Left kidney (tissue), 2 donors: ENCODE data around the gene CDKN2AIP. TPM values are rescaled to one million over a fixed set of nuclear protein-coding genes. Genes with fewer than 3 reads are reported as not detected.
A peak's percentile ranks its signal among the peaks of the same experiment; 100 is the strongest.
"Not testable (repeated sequence)": the region's sequence is repeated elsewhere in the genome, so short reads cannot be mapped to it uniquely, and the experiment has no call there.

Source experiments
- DNase-seq: peaks from one replicate; pipeline ENCODE4 v3.0.0-alpha.2; 2013
- polyA plus RNA-seq: library from polyadenylated mRNA; unstranded; fragments of 120-200 nt; gene quantifications from one replicate; pipeline ENCODE4 v1.2.1, GENCODE V29; 2013; ENCODE audit not compliant: insufficient read length

The CDKN2AIP gene
- polyA plus RNA-seq, 1 donor = 33.7 TPM

DNA sequence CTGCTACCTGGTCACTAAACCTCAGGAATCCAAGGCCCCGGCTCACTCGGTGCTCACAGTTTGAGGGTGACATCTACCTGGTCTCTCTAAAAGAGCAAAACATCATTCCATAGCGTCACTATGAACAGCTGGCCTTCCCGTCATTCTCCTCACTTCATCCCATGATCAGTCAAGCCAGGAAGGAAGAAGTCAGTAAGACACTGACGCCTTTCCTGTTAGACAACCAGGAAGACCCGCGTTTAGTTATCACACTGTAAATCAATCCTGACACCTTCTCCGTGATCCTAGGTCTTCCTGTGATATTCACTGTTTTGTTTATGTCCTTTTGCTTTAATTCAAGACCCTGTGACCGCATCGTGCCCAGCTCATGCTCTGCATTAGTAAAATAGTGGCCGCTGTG is 31.6 kb upstream of the CDKN2AIP start:
- no peak for DNase-seq

- DNase-seq = no peak
These were observed 30.9 kb upstream of the CDKN2AIP start for GRCh38 chr4:183413234-183414200.

DNA sequence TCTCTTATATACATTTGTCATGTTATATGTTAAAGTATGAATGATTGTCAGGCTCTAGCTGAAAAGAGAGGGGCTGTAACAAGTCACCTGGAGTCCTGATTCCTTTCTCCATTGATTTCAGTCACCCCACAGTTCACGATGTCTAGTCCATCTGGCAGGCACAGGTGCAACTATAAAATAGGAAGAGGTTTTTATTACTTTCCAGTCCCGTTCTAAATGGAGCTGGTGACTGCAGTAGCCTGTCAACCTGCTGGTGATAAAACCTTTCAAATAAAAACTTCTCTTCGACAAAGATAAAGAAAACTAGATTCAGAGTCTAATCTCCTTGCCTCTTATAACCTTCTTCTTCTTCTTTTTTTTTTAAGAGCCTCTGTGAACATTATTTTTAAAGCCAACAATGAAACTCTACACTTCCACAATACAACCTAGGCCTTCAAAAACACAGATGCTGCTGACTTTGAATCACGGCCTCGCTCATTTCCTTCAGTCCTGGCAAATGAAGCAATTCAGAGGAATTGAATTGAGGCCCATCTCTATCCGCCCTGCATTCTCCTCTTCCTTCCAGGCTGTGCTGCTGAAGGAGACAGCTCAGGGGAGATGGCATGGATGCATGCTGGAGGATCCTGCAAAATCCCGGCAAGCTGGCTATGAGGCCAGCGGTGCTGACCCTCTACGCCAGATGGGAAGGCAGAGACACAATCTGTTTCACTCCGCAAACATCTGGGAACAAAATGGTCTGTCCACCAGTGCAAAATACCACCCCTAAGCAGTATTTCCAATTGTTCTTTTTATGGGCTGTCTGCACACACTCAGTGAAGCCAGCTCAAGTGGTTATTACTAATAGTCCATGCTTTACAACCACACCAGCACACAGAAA is 27.3 kb upstream of the CDKN2AIP start:
- no peak for DNase-seq

DNA sequence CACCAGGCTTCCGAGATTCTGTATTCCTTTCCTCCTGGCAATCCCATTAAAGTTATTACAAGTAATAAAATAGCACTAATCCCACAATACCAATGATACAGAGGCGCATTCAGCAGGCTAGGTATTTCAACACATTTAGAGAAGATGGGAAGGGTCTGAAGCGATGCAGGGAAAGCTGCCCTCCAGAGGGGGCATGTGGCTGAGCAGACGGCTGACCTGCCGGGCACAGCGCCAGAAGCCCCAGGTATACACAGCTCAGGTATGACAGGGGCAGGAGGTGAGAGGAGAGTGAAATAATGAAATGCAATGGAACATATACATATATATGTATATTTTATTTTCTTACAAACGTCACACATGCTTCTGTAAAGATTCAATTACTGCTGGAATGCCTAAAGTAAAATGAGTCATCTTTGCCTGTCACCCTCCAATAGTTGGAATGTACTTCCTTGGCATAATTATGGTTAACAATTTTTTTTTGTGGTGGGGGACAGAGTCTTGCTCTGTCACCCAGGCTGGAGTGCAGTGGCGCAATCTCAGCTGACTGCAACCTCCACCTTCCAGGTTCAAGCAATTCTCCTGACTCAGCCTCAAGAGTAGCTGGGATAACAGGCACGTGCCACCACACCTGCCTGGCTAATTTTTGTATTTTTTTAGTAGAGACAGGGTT is 21.3 kb upstream of the CDKN2AIP start:
- DNase-seq = no peak

DNA sequence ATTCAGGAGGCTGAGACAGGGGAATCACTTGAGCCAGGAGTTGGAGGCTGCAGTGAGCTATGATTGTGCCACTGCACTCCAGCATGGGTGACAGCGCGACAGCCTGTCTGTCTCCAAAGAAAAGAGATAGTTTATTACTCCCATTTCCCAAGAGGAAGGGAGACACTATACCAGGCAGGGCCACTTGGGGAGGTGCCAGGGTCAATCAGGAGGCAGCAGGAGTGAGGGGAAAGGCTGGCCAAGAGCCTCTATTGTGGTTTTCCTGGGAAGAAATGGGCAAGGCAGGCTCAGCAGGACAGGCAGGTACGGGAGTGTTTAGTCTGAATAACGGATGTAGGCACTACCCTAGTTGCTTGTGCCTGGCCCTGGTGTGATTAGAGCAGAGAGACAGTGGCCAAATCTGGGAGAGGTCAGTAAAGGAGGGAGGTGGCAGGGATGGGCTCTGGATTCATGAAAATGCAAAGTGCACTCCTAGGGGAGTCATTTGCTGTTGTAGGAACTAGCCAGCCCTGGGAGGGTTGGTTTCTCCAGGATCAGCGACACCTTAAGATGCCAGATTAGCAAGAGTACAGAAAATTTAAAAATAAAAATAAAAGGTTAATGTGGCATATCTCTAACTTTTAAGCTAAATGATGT is 20.2 kb upstream of the CDKN2AIP start:
- DNase-seq = no peak

DNA sequence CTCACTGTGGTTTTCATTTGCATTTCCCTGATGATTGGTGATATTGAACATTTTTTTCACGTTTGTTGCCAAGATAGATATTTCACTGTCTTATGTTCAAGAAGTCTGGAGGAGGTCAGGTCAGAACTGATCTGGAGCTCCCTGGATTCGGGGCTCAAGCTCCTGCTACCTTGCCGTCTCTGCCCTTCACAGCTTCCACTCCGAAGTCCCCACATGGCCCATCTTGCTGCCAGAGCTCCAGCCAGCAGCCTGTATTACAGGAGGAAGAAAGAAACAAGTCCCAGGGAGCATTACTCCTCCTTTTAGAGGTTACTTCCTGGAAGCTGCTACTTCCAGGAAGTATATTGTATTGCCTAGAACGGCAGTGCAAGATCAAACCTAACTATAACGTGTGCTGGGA is 17.9 kb upstream of the CDKN2AIP start:
- DNase-seq = no peak

DNA sequence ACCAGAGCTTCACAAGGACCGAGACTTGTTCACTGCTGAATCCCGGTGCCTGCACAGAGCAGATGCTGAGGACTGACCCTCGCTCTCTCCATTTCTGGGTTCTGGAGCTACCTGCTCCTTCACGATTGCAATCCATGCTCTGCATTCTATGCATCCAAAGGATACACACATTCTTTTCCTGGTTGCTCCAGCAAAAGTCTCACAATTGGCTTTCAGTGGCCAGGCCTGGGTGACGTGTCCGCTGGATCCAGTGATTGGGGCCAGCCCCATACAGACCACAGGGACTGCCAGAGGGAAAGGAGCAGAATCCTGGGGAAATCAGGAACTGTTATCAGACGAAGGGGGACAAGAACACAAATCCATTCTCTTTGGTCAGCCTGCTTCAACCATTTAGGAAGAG is 14.9 kb upstream of the CDKN2AIP start:
- DNase-seq = no peak

DNA sequence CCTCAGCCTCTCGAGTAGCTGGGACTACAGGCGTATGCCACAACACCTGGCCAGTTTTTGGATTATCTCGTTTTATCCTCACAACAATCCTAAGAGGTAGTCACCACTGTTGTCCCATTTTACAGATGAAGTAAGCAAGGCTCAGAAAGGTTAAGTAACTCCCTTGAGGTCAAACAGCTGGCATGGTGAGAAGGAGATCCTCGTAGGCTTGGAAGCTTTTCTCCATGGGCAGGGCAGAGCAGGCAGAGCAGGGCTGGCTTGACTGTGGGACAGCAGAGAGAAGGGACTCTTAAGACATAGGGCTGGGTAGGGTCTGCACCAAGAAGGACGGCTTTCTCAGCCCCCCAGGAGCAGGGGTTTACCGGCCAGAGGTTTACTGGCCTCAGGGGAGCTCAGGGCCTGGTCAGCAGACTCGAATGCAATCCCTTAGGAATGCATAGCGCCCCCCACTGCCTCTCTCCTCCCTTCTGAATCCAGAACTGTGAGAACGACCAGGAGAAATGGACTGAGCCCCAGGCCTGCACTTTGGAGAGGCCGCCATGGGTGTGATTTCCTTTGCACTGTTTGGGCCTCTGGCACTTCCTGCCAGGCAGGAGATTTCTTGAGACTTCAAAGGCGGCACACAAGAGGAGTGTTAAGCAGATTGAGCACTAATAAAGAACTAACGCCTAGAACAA is 14.0 kb upstream of the CDKN2AIP start:
- DNase-seq = no peak

DNA sequence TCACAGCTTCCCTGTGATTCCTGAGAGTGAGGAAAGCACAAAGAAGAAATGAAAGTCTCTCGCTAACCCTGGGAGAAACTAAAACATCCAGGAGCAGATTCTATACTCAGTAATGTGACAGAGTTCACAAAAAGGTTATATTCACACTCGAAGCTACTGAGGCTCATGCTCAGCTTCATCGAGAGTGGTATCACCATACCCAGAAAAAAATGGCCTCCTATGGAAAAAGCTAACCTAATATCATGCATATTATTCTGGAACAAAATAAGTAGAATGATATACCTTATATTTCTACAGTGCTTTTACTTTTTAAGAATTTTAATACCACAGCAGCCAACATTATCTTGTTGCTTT is 13.5 kb upstream of the CDKN2AIP start:
- DNase-seq = no peak

GRCh38 chr4:183431614-183432013 is 12.8 kb upstream of the CDKN2AIP start:
- no peak for DNase-seq

DNA sequence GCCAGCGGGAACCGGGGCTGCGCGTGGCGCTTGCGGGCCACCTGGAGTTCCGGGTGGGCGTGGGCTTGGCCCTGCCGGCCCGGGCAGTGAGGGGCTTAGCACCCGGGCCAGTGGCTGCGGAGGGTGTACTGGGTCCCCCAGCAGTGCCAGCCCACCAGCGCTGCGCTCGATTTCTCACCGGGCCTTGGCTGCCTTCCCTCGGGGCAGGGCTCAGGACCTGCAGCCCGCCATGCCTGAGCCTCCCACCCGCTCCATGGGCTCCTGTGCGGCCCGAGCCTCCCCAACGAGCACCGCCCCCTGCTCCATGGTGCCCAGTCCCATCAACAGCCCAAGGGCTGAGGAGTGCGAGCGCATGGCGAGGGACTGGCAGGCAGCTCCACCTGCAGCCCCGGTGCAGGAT is 11.3 kb upstream of the CDKN2AIP start:
- DNase-seq = not testable (repeated sequence)

DNA sequence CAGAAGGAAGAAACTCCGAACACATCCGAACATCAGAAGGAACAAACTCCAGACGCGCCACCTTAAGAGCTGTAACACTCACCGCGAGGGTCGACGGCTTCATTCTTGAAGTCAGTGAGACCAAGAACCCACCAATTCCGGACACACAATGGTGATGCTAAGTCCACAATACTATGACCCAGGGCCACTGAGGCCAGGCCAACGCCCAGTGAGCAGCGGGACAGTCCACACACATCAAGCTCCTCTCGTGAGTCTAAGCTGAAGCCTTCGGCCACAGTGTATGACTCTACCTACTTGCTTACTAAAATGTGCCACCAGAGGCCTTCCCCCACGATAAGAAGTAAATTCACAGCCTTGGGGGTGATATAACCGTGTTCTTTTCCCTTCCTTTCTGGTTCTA is 10.2 kb upstream of the CDKN2AIP start:
- DNase-seq = no peak

DNA sequence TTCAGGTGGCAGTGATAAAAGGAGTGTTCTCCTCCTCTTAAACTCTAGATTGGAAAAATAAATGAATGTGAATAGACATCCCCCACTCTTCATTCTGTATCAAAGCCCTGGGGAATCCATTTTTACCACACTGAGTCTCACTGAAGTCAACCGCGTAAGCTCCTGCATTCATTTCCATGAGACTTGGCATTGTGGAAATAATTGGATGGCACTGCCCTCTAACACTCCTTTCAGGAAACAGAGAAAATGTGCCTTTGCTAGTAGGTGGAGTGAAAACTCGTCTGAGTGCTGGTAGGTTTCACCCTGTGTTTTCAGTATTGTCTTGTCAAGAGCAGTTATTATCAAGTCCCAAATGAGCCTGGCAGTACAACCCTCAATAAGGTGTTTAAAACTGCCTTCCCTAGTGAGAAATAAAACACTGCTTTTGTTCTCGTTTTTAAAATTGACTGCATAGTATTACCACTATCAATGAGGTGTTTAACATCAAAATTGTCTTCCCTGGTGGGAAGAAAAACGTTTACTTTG is 9.7 kb upstream of the CDKN2AIP start:
- no peak for DNase-seq

DNA sequence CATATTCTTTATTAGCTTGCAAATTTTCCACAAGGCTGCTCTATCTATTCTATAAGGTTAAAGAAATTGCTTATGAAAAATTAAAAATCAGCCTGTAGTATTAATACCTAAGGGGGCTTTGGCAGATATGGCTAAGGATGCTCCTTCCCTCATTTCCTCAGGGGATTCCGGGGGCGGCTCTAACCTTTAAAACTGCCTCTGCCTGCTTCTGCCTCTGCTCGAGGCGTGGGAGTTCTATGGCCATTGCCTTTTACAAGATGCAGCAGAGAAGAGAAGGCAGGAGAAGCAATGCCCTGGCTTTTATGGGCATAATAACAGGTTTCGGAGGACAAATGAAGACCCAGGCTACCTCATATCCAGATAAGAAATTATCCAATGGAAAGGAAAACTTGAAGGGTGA is 8.6 kb upstream of the CDKN2AIP start:
- no peak for DNase-seq

DNA sequence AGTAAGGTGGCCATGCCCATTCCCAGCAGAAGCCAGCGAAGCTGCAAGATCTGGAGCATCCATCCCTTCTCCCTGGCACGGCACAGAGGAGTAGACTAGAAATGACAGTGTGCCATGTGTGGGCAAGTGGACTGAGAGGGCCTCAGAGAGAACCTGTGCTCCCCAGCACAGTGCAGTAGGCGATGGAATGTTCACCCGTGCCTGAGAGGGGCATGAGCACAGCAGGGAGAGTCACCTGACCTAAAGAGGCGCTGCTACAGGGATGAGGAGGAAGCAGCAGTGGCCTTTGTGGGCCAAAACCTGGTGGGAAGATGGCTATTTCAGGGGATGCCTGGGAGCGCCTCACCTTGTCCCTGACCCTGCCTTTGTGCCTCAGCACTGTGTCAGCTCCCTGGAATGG is 8.0 kb upstream of the CDKN2AIP start:
- no peak for DNase-seq

DNA sequence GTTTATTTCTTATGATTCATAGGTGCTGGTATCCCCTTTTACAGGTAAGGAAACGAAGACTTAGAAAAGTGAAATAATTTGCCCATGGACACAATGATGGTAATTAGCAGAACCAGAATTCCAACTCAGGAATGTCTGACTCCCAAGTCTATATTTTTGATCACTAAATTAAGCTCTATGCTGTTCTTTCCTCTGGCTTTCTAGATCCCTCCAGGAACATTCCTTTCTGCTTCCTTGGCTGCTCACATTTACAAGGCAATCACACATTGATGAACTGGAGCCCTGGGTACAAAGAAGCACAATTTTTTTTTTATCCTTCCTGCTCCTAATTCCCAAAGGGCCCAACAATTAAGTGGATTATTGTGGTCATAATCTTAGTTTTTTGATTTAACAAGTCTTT is 7.0 kb upstream of the CDKN2AIP start:
- DNase-seq = no peak

DNA sequence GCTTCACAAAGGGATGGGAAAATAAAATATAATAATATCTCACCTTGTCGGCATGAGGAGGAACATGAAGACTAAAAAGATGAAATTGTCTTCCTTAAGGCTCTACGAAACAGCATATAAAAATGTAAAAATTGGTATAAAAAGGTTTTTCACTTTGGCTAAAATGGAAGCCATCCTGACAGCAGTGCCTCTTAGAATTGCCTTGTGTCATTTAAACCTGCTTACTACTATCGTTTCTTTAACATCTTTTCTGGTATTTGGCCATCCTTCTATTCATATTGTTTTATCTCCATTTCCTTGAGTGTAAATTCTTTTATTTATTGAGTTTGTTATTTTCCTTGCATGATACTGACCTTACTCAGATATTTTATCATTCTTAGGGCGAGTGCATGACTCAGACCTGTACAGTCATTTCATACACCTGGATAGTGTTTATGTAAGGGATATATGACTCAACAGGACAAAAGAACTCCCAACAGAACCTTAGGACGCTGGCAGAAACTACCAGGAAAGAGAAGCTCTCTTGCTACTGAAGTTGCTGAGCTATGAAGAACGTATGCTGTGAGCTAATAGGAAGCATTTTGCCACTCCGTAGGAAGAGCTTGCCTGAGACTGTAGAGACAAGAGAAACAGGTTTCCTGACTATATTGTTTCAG is 5.8 kb upstream of the CDKN2AIP start:
- DNase-seq = no peak

DNA sequence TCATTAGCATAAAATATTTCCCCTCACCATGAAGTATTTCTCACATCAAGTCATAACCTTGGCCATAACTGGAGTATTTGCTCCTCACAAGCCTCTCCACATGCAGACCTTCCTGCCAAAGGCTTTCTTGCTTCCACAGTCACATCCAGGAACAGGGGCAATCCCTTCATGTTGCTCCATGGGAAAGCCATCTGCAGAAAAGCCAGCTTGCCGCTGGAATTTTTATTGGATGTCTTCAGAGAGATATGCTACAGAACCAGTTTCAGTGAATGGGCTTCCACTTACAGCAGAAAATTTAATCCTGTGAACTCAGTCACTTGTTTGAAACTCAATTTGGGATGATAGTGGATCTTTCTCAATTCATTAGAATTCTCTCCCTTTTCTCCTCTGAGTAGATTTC is 3.2 kb upstream of the CDKN2AIP start:
- no peak for DNase-seq

GRCh38 chr4:183443655-183444213 is 702 bp upstream of the CDKN2AIP start:
- peak; percentile 59 for DNase-seq

DNA sequence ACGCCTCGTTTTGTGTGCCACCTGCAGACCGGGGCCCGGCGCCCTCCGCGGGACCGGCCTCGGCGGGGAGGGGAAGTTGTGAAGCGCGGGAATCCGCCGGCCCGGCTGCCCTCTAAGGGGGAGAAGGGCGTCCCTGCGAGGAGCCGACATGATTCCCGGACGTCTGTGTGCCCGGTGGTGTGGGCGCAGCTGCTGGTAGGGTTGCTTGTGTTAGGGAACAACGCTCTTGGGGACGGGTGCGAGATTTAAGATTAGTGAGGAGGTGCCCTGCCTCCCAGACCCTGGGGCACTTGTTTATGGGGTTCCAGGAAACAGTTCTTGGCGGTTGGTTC is 627 bp downstream of the CDKN2AIP start:
- DNase-seq = no peak

DNA sequence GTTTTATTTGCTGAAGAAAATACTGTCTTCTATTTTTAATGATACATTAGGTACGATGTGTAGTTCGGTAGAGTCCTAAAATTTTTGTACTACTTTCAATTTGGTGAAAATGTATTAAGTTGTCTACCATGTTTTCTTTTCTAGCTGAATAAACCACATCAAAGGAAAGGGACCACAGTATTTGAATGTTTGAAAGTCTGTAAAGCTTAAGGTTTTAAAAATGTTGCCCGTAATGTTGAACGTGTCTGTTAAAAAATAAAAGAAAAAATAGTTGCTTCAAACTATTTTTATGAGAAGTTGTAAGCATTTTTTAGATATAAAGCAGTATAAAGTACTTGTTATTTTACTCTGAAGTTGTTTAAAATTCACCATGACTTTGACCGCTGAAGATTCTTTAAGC is 3.2 kb downstream of the CDKN2AIP start:
- DNase-seq = no peak
